ENCODE measurements around the gene SOAT1. TPM values are rescaled to one million over a fixed set of nuclear protein-coding genes. Genes with fewer than 3 reads are reported as not detected.
"Not testable (repeated sequence)": the region's sequence is repeated elsewhere in the genome, so short reads cannot be mapped to it uniquely, and the experiment has no call there.

SOAT1 gene
- total RNA-seq, 1 experiment from 2014 or later = 43.0 TPM

GRCh38 chr1:179351281-179351680 lies 57.7 kb downstream of the SOAT1 start:
- intact Hi-C loops (cut with micrococcal nuclease; ENCODE audit: unreplicated experiment) = no loop called here
- peaks cover 18% of the 10 kb centered on the region for H3K36me3 Mint-ChIP-seq (ENCODE audit: insufficient read depth, unreplicated experiment)

GRCh38 chr1:179352236-179352635 lies 58.6 kb downstream of the SOAT1 start:
- no peak for DNase-seq
- Histone ChIP-seq H3K36me3 (ENCODE audit: control insufficient read depth, insufficient read depth, low read length) (no peaks in the 10 kb centered on the region; the same call in 1 of the 2 replicates), H3K27me3 (replicated peaks; ENCODE audit: control insufficient read depth, insufficient read depth, low read length) (no peaks in the 10 kb centered on the region), H3K9me3 (no peaks in the 10 kb centered on the region), H3K4me1 (peaks cover 11% of the 10 kb centered on the region), H3K4me3 (ENCODE audit: low read depth, low read length) (no peak overlapping the region)
- ChIA-PET POLR2A (no interaction called here), CTCF (interaction anchor here (1.5 kb wide), 1 partner anchor 13 kb away, joined by 3 read pairs; the partner anchor contains the start of gene AXDND1)
- no peaks in the 10 kb centered on the region for H3K27me3 Mint-ChIP-seq (ENCODE audit: insufficient read depth, unreplicated experiment)
- no peak for TF ChIP-seq CTCF (IDR thresholded peaks at IDR 0.05; ENCODE audit: insufficient read depth in 1 of 2, low read depth in 1 of 2, low read length in 1 of 2, severe bottlenecking in 1 of 2, unreplicated experiment in 1 of 2)
- H3K9me3 Mint-ChIP-seq (ENCODE audit: unreplicated experiment) = no peaks in the 10 kb centered on the region
- BruUV-seq (replicated peaks) = no TSS peak
- H3K27ac Mint-ChIP-seq (ENCODE audit: unreplicated experiment) = no peak overlapping the region
- intact Hi-C loops (cut with micrococcal nuclease; ENCODE audit: unreplicated experiment) = no loop called here
- H3K4me1 Mint-ChIP-seq (ENCODE audit: low read depth, unreplicated experiment) = peaks cover 6% of the 10 kb centered on the region
- peaks cover 18% of the 10 kb centered on the region for H3K36me3 Mint-ChIP-seq (ENCODE audit: insufficient read depth, unreplicated experiment)
- H3K4me3 Mint-ChIP-seq (ENCODE audit: unreplicated experiment) = no peak overlapping the region

More at GRCh38 chr1:179351281-179351680, 57.7 kb downstream of the SOAT1 start:
- no peak for DNase-seq
- peaks cover 6% of the 10 kb centered on the region for H3K4me1 Mint-ChIP-seq (ENCODE audit: low read depth, unreplicated experiment)
- Histone ChIP-seq H3K27me3 (replicated peaks; ENCODE audit: control insufficient read depth, insufficient read depth, low read length) (no peaks in the 10 kb centered on the region), H3K36me3 (ENCODE audit: control insufficient read depth, insufficient read depth, low read length) (no peaks in the 10 kb centered on the region; the same call in 1 of the 2 replicates), H3K4me3 (ENCODE audit: low read depth, low read length) (no peak overlapping the region), H3K4me1 (peaks cover 11% of the 10 kb centered on the region), H3K9me3 (no peaks in the 10 kb centered on the region)
- no peaks in the 10 kb centered on the region for H3K27me3 Mint-ChIP-seq (ENCODE audit: insufficient read depth, unreplicated experiment)
- ChIA-PET POLR2A (no interaction called here), CTCF (interaction anchor here (1.5 kb wide), 1 partner anchor 14 kb away, joined by 3 read pairs; the partner anchor contains the start of gene AXDND1)
- H3K27ac Mint-ChIP-seq (ENCODE audit: unreplicated experiment) = no peak overlapping the region
- TF ChIP-seq CTCF (IDR thresholded peaks at IDR 0.05; ENCODE audit: insufficient read depth in 1 of 2, low read depth in 1 of 2, low read length in 1 of 2, severe bottlenecking in 1 of 2, unreplicated experiment in 1 of 2) = no peak
- no TSS peak for BruUV-seq (replicated peaks)
- no peaks in the 10 kb centered on the region for H3K9me3 Mint-ChIP-seq (ENCODE audit: unreplicated experiment)
- H3K4me3 Mint-ChIP-seq (ENCODE audit: unreplicated experiment) = no peak overlapping the region

- no peak for TF ChIP-seq CTCF (IDR thresholded peaks at IDR 0.05; ENCODE audit: insufficient read depth in 1 of 2, low read depth in 1 of 2, low read length in 1 of 2, severe bottlenecking in 1 of 2, unreplicated experiment in 1 of 2)
- CTCF ChIA-PET = no interaction called here
- H3K9me3 Mint-ChIP-seq (ENCODE audit: unreplicated experiment) = no peaks in the 10 kb centered on the region
- DNase-seq = no peak
- no peak overlapping the region for H3K4me3 Mint-ChIP-seq (ENCODE audit: unreplicated experiment)
- H3K27ac Mint-ChIP-seq (ENCODE audit: unreplicated experiment) = no peak overlapping the region
- Histone ChIP-seq H3K36me3 (ENCODE audit: control insufficient read depth, insufficient read depth, low read length) (no peaks in the 10 kb centered on the region; the same call in 1 of the 2 replicates), H3K4me1 (peaks cover 11% of the 10 kb centered on the region), H3K9me3 (no peaks in the 10 kb centered on the region), H3K27me3 (replicated peaks; ENCODE audit: control insufficient read depth, insufficient read depth, low read length) (no peaks in the 10 kb centered on the region), H3K4me3 (ENCODE audit: low read depth, low read length) (no peak overlapping the region)
- peaks cover 6% of the 10 kb centered on the region for H3K4me1 Mint-ChIP-seq (ENCODE audit: low read depth, unreplicated experiment)
- POLR2A ChIA-PET = no interaction called here
- peaks cover 18% of the 10 kb centered on the region for H3K36me3 Mint-ChIP-seq (ENCODE audit: insufficient read depth, unreplicated experiment)
- H3K27me3 Mint-ChIP-seq (ENCODE audit: insufficient read depth, unreplicated experiment) = no peaks in the 10 kb centered on the region
- intact Hi-C loops (cut with micrococcal nuclease; ENCODE audit: unreplicated experiment) = no loop called here
- no TSS peak for BruUV-seq (replicated peaks)
Observed at GRCh38 chr1:179353546-179353945, 59.9 kb downstream of the SOAT1 start.

GRCh38 chr1:179361631-179362030 lies 68.0 kb downstream of the SOAT1 start:
- H3K27ac Mint-ChIP-seq (ENCODE audit: unreplicated experiment); BruUV-seq (replicated peaks); H3K4me3 ChIP-seq (ENCODE audit: low read depth, low read length); H3K4me1 Mint-ChIP-seq (ENCODE audit: low read depth, unreplicated experiment); POLR2A ChIA-PET; intact Hi-C loops (cut with micrococcal nuclease; ENCODE audit: unreplicated experiment); H3K4me3 Mint-ChIP-seq (ENCODE audit: unreplicated experiment); CTCF ChIA-PET; H3K36me3 ChIP-seq (ENCODE audit: control insufficient read depth, insufficient read depth, low read length); H3K9me3 ChIP-seq; H3K27me3 ChIP-seq (replicated peaks; ENCODE audit: control insufficient read depth, insufficient read depth, low read length); H3K27me3 Mint-ChIP-seq (ENCODE audit: insufficient read depth, unreplicated experiment); DNase-seq; H3K9me3 Mint-ChIP-seq (ENCODE audit: unreplicated experiment): not testable (repeated sequence)
- H3K36me3 Mint-ChIP-seq (ENCODE audit: insufficient read depth, unreplicated experiment) = peaks cover 12% of the 10 kb centered on the region
- peaks cover 10% of the 10 kb centered on the region for H3K4me1 ChIP-seq
